CD4-positive, alpha-beta memory T cell (primary cell): ENCODE measurements around the gene ZMIZ1. TPM values are rescaled to one million over a fixed set of nuclear protein-coding genes. Genes with fewer than 3 reads are reported as not detected.

ENCODE experiments used
- CTCF ChIA-PET: fragments of 350-600 bp; sonication (Branson Sonifier 250); formaldehyde crosslinking; loops from one replicate; lab custom pipeline; 2021; ENCODE audit warnings: inconsistent platforms; ENCODE audit not compliant: partially characterized antibody; lab: Charles Lee
- POLR2A ChIA-PET: fragments of 350-600 bp; sonication (Branson Sonifier 250); formaldehyde crosslinking; loops from one replicate; lab custom pipeline; 2021; ENCODE audit not compliant: partially characterized antibody; lab: Charles Lee
- DNase-seq, 5 donors: peaks; one replicate each; pipeline versions ENCODE4 v3.0.0 to v3.0.0-alpha.2; 2020 to 2022; ENCODE audit warnings: mixed read lengths in 1 of 5
- H3K27ac ChIP-seq: one replicate; pipeline ENCODE4 v1.7.0; 2013; ENCODE audit warnings: low read depth, low read length
- H3K27me3 ChIP-seq: 2 replicates; pipeline ENCODE4 v1.7.0; 2013; ENCODE audit warnings: mild to moderate bottlenecking, low read length, moderate library complexity; ENCODE audit not compliant: insufficient read depth
- H3K36me3 ChIP-seq: 2 replicates; pipeline ENCODE4 v1.7.0; 2013; ENCODE audit warnings: mild to moderate bottlenecking, low read length, moderate library complexity; ENCODE audit not compliant: insufficient read depth
- H3K4me1 ChIP-seq: 2 replicates; pipeline ENCODE4 v1.7.0; 2013; ENCODE audit warnings: mild to moderate bottlenecking, low read length, moderate library complexity; ENCODE audit not compliant: insufficient read depth
- H3K4me3 ChIP-seq, 2 donors: one replicate each; pipeline ENCODE4 v1.7.0; 2013; ENCODE audit warnings: low read length in 2 of 2, mild to moderate bottlenecking in 1 of 2
- H3K9me3 ChIP-seq, 2 donors: one replicate each; pipeline ENCODE4 v1.7.0; 2013; ENCODE audit warnings: low read length in 2 of 2, control low read depth in 1 of 2; ENCODE audit not compliant: control insufficient read depth in 1 of 2
- H3K27ac Mint-ChIP-seq, 7 donors: one replicate each; pipeline ENCODE4 v1.8.0; 2020 to 2021; ENCODE audit warnings: mixed read lengths in 7 of 7, mild to moderate bottlenecking in 6 of 7, inconsistent platforms in 3 of 7, moderate library complexity in 3 of 7
- H3K27me3 Mint-ChIP-seq, 2 donors: one replicate each; pipeline ENCODE4 v1.8.0; 2020 to 2021; ENCODE audit warnings: mixed read lengths in 2 of 2
- H3K36me3 Mint-ChIP-seq, 2 donors: one replicate each; pipeline ENCODE4 v1.8.0; 2020 to 2021; ENCODE audit warnings: mixed read lengths in 2 of 2, inconsistent platforms in 1 of 2, mild to moderate bottlenecking in 1 of 2
- H3K4me1 Mint-ChIP-seq, 4 donors: one replicate each; pipeline ENCODE4 v1.8.0; 2020 to 2021; ENCODE audit warnings: mixed read lengths in 4 of 4, mild to moderate bottlenecking in 1 of 4
- H3K4me3 Mint-ChIP-seq, 8 donors: one replicate each; pipeline ENCODE4 v1.8.0; 2020 to 2021; ENCODE audit warnings: mixed read lengths in 8 of 8, mild to moderate bottlenecking in 7 of 8, moderate library complexity in 6 of 8, inconsistent platforms in 3 of 8
- H3K9me3 Mint-ChIP-seq, 8 donors: one replicate each; pipeline ENCODE4 v1.8.0; 2020 to 2021; ENCODE audit warnings: mixed read lengths in 8 of 8, mild to moderate bottlenecking in 5 of 8, inconsistent platforms in 3 of 8, moderate library complexity in 1 of 8
- intact Hi-C: fragments of 100-400 bp; cut with micrococcal nuclease; formaldehyde crosslinking; loops from one replicate; pipeline ENCODE4 v1.15.1; 2023
- polyA plus RNA-seq, 2 donors: library from polyadenylated mRNA; unstranded; fragments of 300-500 nt; fragmentation: Illumina TruSeq; gene quantifications; one replicate each; pipeline ENCODE4 v1.2.3, GENCODE V29; 2021
- total RNA-seq, 2 experiments: library from RNA; stranded (reverse); gene quantifications; one replicate each; pipeline ENCODE4 v1.2.3, GENCODE V29; 2021

The ZMIZ1 gene
- total and polyA plus RNA-seq, 4 experiments from 2014 or later, result 0.58 to 25.4 (median 14.0) TPM

GRCh38 chr10:79026806-79027146 is 42.0 kb upstream of the ZMIZ1 start:
- intact Hi-C loops, result no loop called here
- Histone ChIP-seq H3K4me3 (no peak overlapping the region), H3K9me3 (no peaks in the 10 kb centered on the region), H3K4me1 (peaks cover 29% of the 10 kb centered on the region), H3K27ac (no peak overlapping the region), H3K27me3 (no peaks in the 10 kb centered on the region), H3K36me3 (no peaks in the 10 kb centered on the region)
- ChIA-PET CTCF (no interaction called here), POLR2A (no interaction called here)
- H3K4me3 Mint-ChIP-seq, result peak overlapping the region in 4 of 8 donors; percentile 0 to 66 (median 36)
- H3K9me3 Mint-ChIP-seq, result no peaks in the 10 kb centered on the region
- H3K4me1 Mint-ChIP-seq, result peaks cover 14 to 41% (median 31%) of the 10 kb centered on the region in 4 donors
- peak overlapping the region in 3 of 7 donors; percentile 9 to 87 (median 71) for H3K27ac Mint-ChIP-seq
- H3K36me3 Mint-ChIP-seq, result no peaks in the 10 kb centered on the region
- no peaks in the 10 kb centered on the region for H3K27me3 Mint-ChIP-seq
- no peak for DNase-seq

GRCh38 chr10:79027147-79028055 is 41.4 kb upstream of the ZMIZ1 start:
- H3K27me3 ChIP-seq, result no peaks in the 10 kb centered on the region
- H3K4me1 ChIP-seq, result peaks cover 29% of the 10 kb centered on the region
- DNase-seq, result peak in 3 of 5 donors; percentile 21 to 41 (median 21)
- ChIA-PET POLR2A (interaction anchor here (1.2 to 1.6 kb wide), 2 partner anchors 20 to 40 kb away, joined by 3 to 9 read pairs; no protein-coding TSS in a partner anchor), CTCF (interaction anchor here (0.7 kb wide), 1 partner anchor 13 kb away, joined by 3 read pairs; no protein-coding TSS in a partner anchor)
- H3K4me3 ChIP-seq, result no peak overlapping the region
- no peaks in the 10 kb centered on the region for H3K36me3 ChIP-seq
- Mint-ChIP-seq H3K27ac (peak overlapping the region in 6 of 7 donors; percentile 35 to 87 (median 60)), H3K36me3 (no peaks in the 10 kb centered on the region), H3K4me3 (peak overlapping the region in 4 of 8 donors; percentile 0 to 66 (median 36)), H3K9me3 (no peaks in the 10 kb centered on the region), H3K27me3 (no peaks in the 10 kb centered on the region), H3K4me1 (peaks cover 14 to 41% (median 31%) of the 10 kb centered on the region in 4 donors)
- no peaks in the 10 kb centered on the region for H3K9me3 ChIP-seq
- intact Hi-C loops, result no loop called here
- H3K27ac ChIP-seq, result no peak overlapping the region

- peaks cover 29% of the 10 kb centered on the region for H3K4me1 ChIP-seq
- Mint-ChIP-seq H3K36me3 (no peaks in the 10 kb centered on the region), H3K4me1 (peaks cover 14 to 41% (median 27%) of the 10 kb centered on the region in 4 donors), H3K27me3 (no peaks in the 10 kb centered on the region), H3K9me3 (no peaks in the 10 kb centered on the region), H3K4me3 (no peak overlapping the region), H3K27ac (peak overlapping the region in 5 of 7 donors; percentile 35 to 79 (median 55))
- no peak overlapping the region for H3K27ac ChIP-seq
- intact Hi-C loops, result no loop called here
- no peaks in the 10 kb centered on the region for H3K27me3 ChIP-seq
- H3K9me3 ChIP-seq, result no peaks in the 10 kb centered on the region
- no peak overlapping the region for H3K4me3 ChIP-seq
- POLR2A ChIA-PET, result interaction anchor here (1.2 to 1.6 kb wide), 2 partner anchors 19 to 39 kb away, joined by 3 to 9 read pairs; no protein-coding TSS in a partner anchor
- H3K36me3 ChIP-seq, result no peaks in the 10 kb centered on the region
- CTCF ChIA-PET, result interaction anchor here (0.7 kb wide), 1 partner anchor 13 kb away, joined by 3 read pairs; no protein-coding TSS in a partner anchor
- DNase-seq, result no peak
These were observed 40.7 kb upstream of the ZMIZ1 start for GRCh38 chr10:79028056-79028430.

GRCh38 chr10:79028451-79029010 is 40.2 kb upstream of the ZMIZ1 start:
- intact Hi-C loops, result no loop called here
- H3K36me3 Mint-ChIP-seq, result no peaks in the 10 kb centered on the region
- ChIA-PET POLR2A (interaction anchor here (1.2 to 1.6 kb wide), 2 partner anchors 19 to 39 kb away, joined by 3 to 9 read pairs; no protein-coding TSS in a partner anchor), CTCF (interaction anchor here (0.7 kb wide), 1 partner anchor 12 kb away, joined by 3 read pairs; no protein-coding TSS in a partner anchor)
- peaks cover 14 to 41% (median 26%) of the 10 kb centered on the region in 4 donors for H3K4me1 Mint-ChIP-seq
- Histone ChIP-seq H3K36me3 (no peaks in the 10 kb centered on the region), H3K4me3 (no peak overlapping the region), H3K9me3 (no peaks in the 10 kb centered on the region), H3K27ac (no peak overlapping the region), H3K4me1 (peaks cover 29% of the 10 kb centered on the region), H3K27me3 (no peaks in the 10 kb centered on the region)
- H3K27ac Mint-ChIP-seq, result peak overlapping the region in 1 of 7 donors; percentile 61
- H3K4me3 Mint-ChIP-seq, result no peak overlapping the region
- no peak for DNase-seq
- no peaks in the 10 kb centered on the region for H3K9me3 Mint-ChIP-seq
- no peaks in the 10 kb centered on the region for H3K27me3 Mint-ChIP-seq

- ChIA-PET POLR2A (no interaction called here), CTCF (no interaction called here)
- Histone ChIP-seq H3K4me1 (peaks cover 29% of the 10 kb centered on the region), H3K27ac (no peak overlapping the region), H3K9me3 (no peaks in the 10 kb centered on the region), H3K27me3 (no peaks in the 10 kb centered on the region), H3K36me3 (no peaks in the 10 kb centered on the region), H3K4me3 (no peak overlapping the region)
- no peaks in the 10 kb centered on the region for H3K27me3 Mint-ChIP-seq
- intact Hi-C loops, result no loop called here
- peaks cover 14 to 31% (median 25%) of the 10 kb centered on the region in 4 donors for H3K4me1 Mint-ChIP-seq
- H3K9me3 Mint-ChIP-seq, result no peaks in the 10 kb centered on the region
- H3K27ac Mint-ChIP-seq, result peak overlapping the region in 3 of 7 donors; percentile 8 to 60 (median 10)
- no peaks in the 10 kb centered on the region for H3K36me3 Mint-ChIP-seq
- H3K4me3 Mint-ChIP-seq, result no peak overlapping the region
- no peak for DNase-seq
These were observed 39.0 kb upstream of the ZMIZ1 start for GRCh38 chr10:79029478-79030390.

- intact Hi-C loops, result no loop called here
- H3K27me3 ChIP-seq, result no peaks in the 10 kb centered on the region
- no peaks in the 10 kb centered on the region for H3K36me3 Mint-ChIP-seq
- H3K9me3 Mint-ChIP-seq, result no peaks in the 10 kb centered on the region
- no peaks in the 10 kb centered on the region for H3K36me3 ChIP-seq
- no peaks in the 10 kb centered on the region for H3K27me3 Mint-ChIP-seq
- ChIA-PET POLR2A (no interaction called here), CTCF (interaction anchor here (0.9 kb wide), 1 partner anchor 56 kb away, joined by 3 read pairs; no protein-coding TSS in a partner anchor)
- H3K4me1 Mint-ChIP-seq, result peaks cover 12 to 22% (median 18%) of the 10 kb centered on the region in 4 donors
- H3K9me3 ChIP-seq, result no peaks in the 10 kb centered on the region
- peak overlapping the region in 1 of 7 donors; percentile 46 for H3K27ac Mint-ChIP-seq
- H3K4me3 Mint-ChIP-seq, result no peak overlapping the region
- H3K4me3 ChIP-seq, result no peak overlapping the region
- H3K27ac ChIP-seq, result no peak overlapping the region
- peaks cover 20% of the 10 kb centered on the region for H3K4me1 ChIP-seq
- DNase-seq, result no peak
These were observed 38.1 kb upstream of the ZMIZ1 start for GRCh38 chr10:79030705-79031104.
